Measurements from ENCODE around the gene NTF4.

The NTF4 gene

GRCh38 chr19:49064768-49065611 lies at the start of gene NTF4:
NTF4 (minus strand) TSS chr19:49064818; CDS start chr19:49061997, 2,821 bp downstream.
- DNase-seq = no peak

GRCh38 chr19:49113762-49114629 lies 49.4 kb upstream of the NTF4 start, which contains the start of gene LIN7B:
LIN7B (plus strand) TSS chr19:49114370; CDS start chr19:49114405, 35 bp downstream.
- peak; percentile 81 for DNase-seq

- DNase-seq = no peak
Measured at GRCh38 chr19:49111218-49111998, 46.8 kb upstream of the NTF4 start.

GRCh38 chr19:49110567-49110966 lies 45.9 kb upstream of the NTF4 start:
- no peak for DNase-seq

- no peak for DNase-seq
Measured at GRCh38 chr19:49109569-49110233, 45.1 kb upstream of the NTF4 start.

GRCh38 chr19:49109051-49109450 lies 44.4 kb upstream of the NTF4 start:
- DNase-seq = no peak

- no peak for DNase-seq
Measured at GRCh38 chr19:49107625-49108459, 43.2 kb upstream of the NTF4 start.

- peak; percentile 45 for DNase-seq
Measured at GRCh38 chr19:49106648-49107135, 42.1 kb upstream of the NTF4 start.

- peak; percentile 89 for DNase-seq
Measured at GRCh38 chr19:49104229-49104864, 39.7 kb upstream of the NTF4 start.

GRCh38 chr19:49103331-49104085 lies 38.9 kb upstream of the NTF4 start:
- no peak for DNase-seq

- no peak for DNase-seq
Measured at GRCh38 chr19:49102303-49102702, 37.7 kb upstream of the NTF4 start.

GRCh38 chr19:49101160-49101559 lies 36.5 kb upstream of the NTF4 start:
- DNase-seq = no peak

GRCh38 chr19:49098795-49099194 lies 34.2 kb upstream of the NTF4 start:
- DNase-seq = no peak

GRCh38 chr19:49097453-49098288 lies 33.1 kb upstream of the NTF4 start:
- DNase-seq = no peak

- no peak for DNase-seq
Measured at GRCh38 chr19:49094505-49095482, 30.2 kb upstream of the NTF4 start.

- no peak for DNase-seq
Measured at GRCh38 chr19:49092686-49093085, 28.1 kb upstream of the NTF4 start.

- DNase-seq = no peak
Measured at GRCh38 chr19:49091391-49092038, 26.9 kb upstream of the NTF4 start.

Data from NCI-H2171 (cell line).